ENCODE measurements around the gene TEAD2. TPM values are rescaled to one million over a fixed set of nuclear protein-coding genes. Genes with fewer than 3 reads are reported as not detected.

TEAD2 gene
- total RNA-seq, 1 donor from 2014 or later, result 22.9 TPM

Other genes starting within 250 kb of the TEAD2 start
- 10.4 TPM for gene LIN7B, start 248.0 kb downstream of the TEAD2 start, total RNA-seq
- 2.4 TPM for gene C19orf73, start 243.3 kb downstream of the TEAD2 start, total RNA-seq
- 9.0 TPM for gene PPFIA3, start 242.9 kb downstream of the TEAD2 start, total RNA-seq
- gene HRC, start 207.0 kb downstream of the TEAD2 start, total RNA-seq, result 5.1 TPM
- gene TRPM4, start 204.6 kb downstream of the TEAD2 start, total RNA-seq, result 110 TPM
- 2.2 TPM for gene SLC6A16, start 37.2 kb downstream of the TEAD2 start, total RNA-seq
- 11.0 TPM for gene CD37, start 27.0 kb downstream of the TEAD2 start, total RNA-seq
- gene DKKL1, start 1.5 kb upstream of the TEAD2 start, total RNA-seq, result 0.62 TPM
- gene KASH5, start 25.8 kb upstream of the TEAD2 start, total RNA-seq, result not detected
- gene PTH2, start 61.0 kb upstream of the TEAD2 start, total RNA-seq, result not detected
- not detected for gene GFY, start 63.0 kb upstream of the TEAD2 start, total RNA-seq
- gene SLC17A7, start 79.1 kb upstream of the TEAD2 start, total RNA-seq, result 0.55 TPM
- gene PIH1D1, start 89.4 kb upstream of the TEAD2 start, total RNA-seq, result 47.4 TPM
- 24.0 TPM for gene ALDH16A1, start 90.8 kb upstream of the TEAD2 start, total RNA-seq
- gene FLT3LG, start 111.8 kb upstream of the TEAD2 start, total RNA-seq, result 12.7 TPM
- 3,508 TPM for gene RPL13A, start 125.2 kb upstream of the TEAD2 start, total RNA-seq
- 1,912 TPM for gene RPS11, start 134.0 kb upstream of the TEAD2 start, total RNA-seq
- gene FCGRT, start 150.2 kb upstream of the TEAD2 start, total RNA-seq, result 106 TPM
- 18.6 TPM for gene RCN3, start 165.6 kb upstream of the TEAD2 start, total RNA-seq
- 35.6 TPM for gene NOSIP, start 218.1 kb upstream of the TEAD2 start, total RNA-seq
- 13.2 TPM for gene PRRG2, start 218.9 kb upstream of the TEAD2 start, total RNA-seq
- gene PRR12, start 228.8 kb upstream of the TEAD2 start, total RNA-seq, result 40.6 TPM

Measured in ureter (tissue), 1 donor.